SK-N-MC (cell line): ENCODE results near the gene VIPR2.

Source experiments
- EZH2 ChIP-seq: fragments of 200-600 bp; sonication (generic); IDR thresholded peaks from one replicate; pipeline ENCODE4 v1.6.1; 2017; ENCODE audit warnings: antibody characterized with exemption
- FOXP2 ChIP-seq: optimal IDR thresholded peaks from 2 replicates; pipeline ENCODE3; 2011; ENCODE audit warnings: mild to moderate bottlenecking, moderate library complexity; ENCODE audit not compliant: insufficient read depth; ENCODE audit errors: extremely low read length, control extremely low read depth
- POLR2AphosphoS5 ChIP-seq: IDR thresholded peaks from 2 replicates; pipeline ENCODE4 v1.6.1; 2012; ENCODE audit warnings: mild to moderate bottlenecking, low read depth, low read length, borderline replicate concordance

GRCh38 chr7:158987691-158988090 lies 157.0 kb downstream of the VIPR2 start:
- TF ChIP-seq EZH2 (no peak), POLR2AphosphoS5 (no peak), FOXP2 (no peak)
